C4-2B (cell line): ENCODE data around the gene CHURC1.

ENCODE experiments used
- ZFX ChIP-seq: fragments of 450-650 bp; IDR thresholded peaks from 2 replicates; pipeline ENCODE4 v1.6.1; 2017
- TF ChIP-seq, protein P1 (sequence below): fragments of 450-650 bp; conservative IDR thresholded peaks from 2 replicates; pipeline ENCODE4 v1.5.1; 2017; ENCODE audit warnings: mild to moderate bottlenecking

GRCh38 chr14:64954491-64955240, 40.4 kb downstream of the CHURC1 start:
- TF ChIP-seq, protein P1, sequence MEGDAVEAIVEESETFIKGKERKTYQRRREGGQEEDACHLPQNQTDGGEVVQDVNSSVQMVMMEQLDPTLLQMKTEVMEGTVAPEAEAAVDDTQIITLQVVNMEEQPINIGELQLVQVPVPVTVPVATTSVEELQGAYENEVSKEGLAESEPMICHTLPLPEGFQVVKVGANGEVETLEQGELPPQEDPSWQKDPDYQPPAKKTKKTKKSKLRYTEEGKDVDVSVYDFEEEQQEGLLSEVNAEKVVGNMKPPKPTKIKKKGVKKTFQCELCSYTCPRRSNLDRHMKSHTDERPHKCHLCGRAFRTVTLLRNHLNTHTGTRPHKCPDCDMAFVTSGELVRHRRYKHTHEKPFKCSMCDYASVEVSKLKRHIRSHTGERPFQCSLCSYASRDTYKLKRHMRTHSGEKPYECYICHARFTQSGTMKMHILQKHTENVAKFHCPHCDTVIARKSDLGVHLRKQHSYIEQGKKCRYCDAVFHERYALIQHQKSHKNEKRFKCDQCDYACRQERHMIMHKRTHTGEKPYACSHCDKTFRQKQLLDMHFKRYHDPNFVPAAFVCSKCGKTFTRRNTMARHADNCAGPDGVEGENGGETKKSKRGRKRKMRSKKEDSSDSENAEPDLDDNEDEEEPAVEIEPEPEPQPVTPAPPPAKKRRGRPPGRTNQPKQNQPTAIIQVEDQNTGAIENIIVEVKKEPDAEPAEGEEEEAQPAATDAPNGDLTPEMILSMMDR: no peak
- TF ChIP-seq ZFX: no peak
